Right lobe of liver (tissue), 4 donors: Measurements from ENCODE around the gene SLAIN2.

ENCODE experiments used
- POLR2A ChIP-seq: fragments of 450-650 bp; IDR thresholded peaks from one replicate; pipeline ENCODE4 v1.6.1; 2017; ENCODE audit warnings: antibody characterized with exemption, mild to moderate bottlenecking
- TF ChIP-seq, protein P1 (sequence below), 4 donors: fragments of 200-600 bp in 3 of 4; fragments of 450-650 bp in 1 of 4; IDR thresholded peaks; one replicate each; pipeline versions ENCODE4 v1.5.1 to v1.8.0; 2016 to 2022; ENCODE audit warnings: antibody characterized with exemption in 4 of 4, mild to moderate bottlenecking in 2 of 4
- donor health status: DM: no; HTN: no; CAD: no.
- donor health status: DM: no; HTN: no; CAD: no.
- donor health status: DM: no; HTN: yes; CAD: no.

- TF ChIP-seq, protein P1, sequence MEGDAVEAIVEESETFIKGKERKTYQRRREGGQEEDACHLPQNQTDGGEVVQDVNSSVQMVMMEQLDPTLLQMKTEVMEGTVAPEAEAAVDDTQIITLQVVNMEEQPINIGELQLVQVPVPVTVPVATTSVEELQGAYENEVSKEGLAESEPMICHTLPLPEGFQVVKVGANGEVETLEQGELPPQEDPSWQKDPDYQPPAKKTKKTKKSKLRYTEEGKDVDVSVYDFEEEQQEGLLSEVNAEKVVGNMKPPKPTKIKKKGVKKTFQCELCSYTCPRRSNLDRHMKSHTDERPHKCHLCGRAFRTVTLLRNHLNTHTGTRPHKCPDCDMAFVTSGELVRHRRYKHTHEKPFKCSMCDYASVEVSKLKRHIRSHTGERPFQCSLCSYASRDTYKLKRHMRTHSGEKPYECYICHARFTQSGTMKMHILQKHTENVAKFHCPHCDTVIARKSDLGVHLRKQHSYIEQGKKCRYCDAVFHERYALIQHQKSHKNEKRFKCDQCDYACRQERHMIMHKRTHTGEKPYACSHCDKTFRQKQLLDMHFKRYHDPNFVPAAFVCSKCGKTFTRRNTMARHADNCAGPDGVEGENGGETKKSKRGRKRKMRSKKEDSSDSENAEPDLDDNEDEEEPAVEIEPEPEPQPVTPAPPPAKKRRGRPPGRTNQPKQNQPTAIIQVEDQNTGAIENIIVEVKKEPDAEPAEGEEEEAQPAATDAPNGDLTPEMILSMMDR (IDR thresholded peaks at IDR 0.05): no peak
- no peak for TF ChIP-seq POLR2A
Measured at GRCh38 chr4:48297256-48297846, 44.0 kb upstream of the SLAIN2 start.
